HepG2 (cell line): ENCODE data around the gene INTU. TPM values are rescaled to one million over a fixed set of nuclear protein-coding genes. Genes with fewer than 3 reads are reported as not detected.

Source experiments
- AHR ChIP-seq: IDR thresholded peaks from 2 replicates; pipeline ENCODE4 v1.6.1; 2018; ENCODE audit warnings: missing genetic modification reagents, missing compliant biosample characterization
- CENPT ChIP-seq: sonication (generic); formaldehyde crosslinking; IDR thresholded peaks from 2 replicates; pipeline ENCODE4 v1.8.0; 2022; ENCODE audit warnings: low read depth, mild to moderate bottlenecking, moderate library complexity, missing genetic modification reagents
- DRAP1 ChIP-seq: IDR thresholded peaks from 2 replicates; pipeline ENCODE4 v1.6.1; 2016; ENCODE audit warnings: missing genetic modification reagents, missing compliant biosample characterization
- FOXA3 ChIP-seq: IDR thresholded peaks from 2 replicates; pipeline ENCODE4 v1.6.1; 2016; ENCODE audit warnings: missing genetic modification reagents, missing compliant biosample characterization
- FOXO4 ChIP-seq: sonication (generic); formaldehyde crosslinking; conservative IDR thresholded peaks from 2 replicates; pipeline ENCODE4 v1.8.1; 2023; ENCODE audit warnings: missing genetic modification reagents
- HIC2 ChIP-seq: sonication (generic); formaldehyde crosslinking; IDR thresholded peaks from 2 replicates; pipeline ENCODE4 v1.9.0; 2022; ENCODE audit warnings: low read depth, missing genetic modification reagents
- KLF12 ChIP-seq: sonication (generic); formaldehyde crosslinking; IDR thresholded peaks from 2 replicates; pipeline ENCODE4 v1.4.0; 2020; ENCODE audit warnings: missing genetic modification reagents, borderline replicate concordance
- LBX2 ChIP-seq: sonication (generic); formaldehyde crosslinking; IDR thresholded peaks from 2 replicates; pipeline ENCODE4 v1.5.0; 2020; ENCODE audit warnings: missing genetic modification reagents, mild to moderate bottlenecking, borderline replicate concordance
- MAZ ChIP-seq, 2 experiments: sonication (generic) in 1 of 2; formaldehyde crosslinking in 1 of 2; IDR thresholded peaks; 2 replicates each; pipeline versions ENCODE4 v1.5.0 to v1.6.1; 2012 to 2020; ENCODE audit warnings: low read depth in 2 of 2, mild to moderate bottlenecking in 2 of 2, borderline replicate concordance in 1 of 2, improper control_type of control experiment in 1 of 2, low read length in 1 of 2, missing genetic modification reagents in 1 of 2, moderate library complexity in 1 of 2
- SAFB2 ChIP-seq: sonication (generic); formaldehyde crosslinking; IDR thresholded peaks from 2 replicates; pipeline ENCODE4 v1.5.1; 2020; ENCODE audit warnings: missing genetic modification reagents, low read depth, mild to moderate bottlenecking, borderline replicate concordance
- TCF12 ChIP-seq, 2 experiments: fragments of 450-650 bp in 1 of 2; sonication (generic) in 1 of 2; formaldehyde crosslinking in 1 of 2; IDR thresholded peaks; 2 replicates each; pipeline versions ENCODE4 v1.6.1 to v1.8.0; 2017 to 2022; ENCODE audit warnings: antibody characterized with exemption in 1 of 2, mild to moderate bottlenecking in 1 of 2, missing genetic modification reagents in 1 of 2, moderate library complexity in 1 of 2
- TOPORS ChIP-seq: sonication (generic); formaldehyde crosslinking; IDR thresholded peaks from 2 replicates; pipeline ENCODE4 v1.8.0; 2023; ENCODE audit warnings: mild to moderate bottlenecking, missing genetic modification reagents
- YEATS2 ChIP-seq: sonication (generic); formaldehyde crosslinking; IDR thresholded peaks from 2 replicates; pipeline ENCODE4 v1.4.0; 2020; ENCODE audit warnings: missing genetic modification reagents, borderline replicate concordance
- ZBTB3 ChIP-seq: sonication (generic); formaldehyde crosslinking; IDR thresholded peaks from 2 replicates; pipeline ENCODE4 v1.4.0; 2020; ENCODE audit warnings: low read depth, mild to moderate bottlenecking, moderate library complexity, missing genetic modification reagents, borderline replicate concordance
- ZBTB7B ChIP-seq: sonication (generic); formaldehyde crosslinking; IDR thresholded peaks from 2 replicates; pipeline ENCODE4 v1.4.0; 2020; ENCODE audit warnings: missing genetic modification reagents
- ZMYM4 ChIP-seq: sonication (generic); formaldehyde crosslinking; IDR thresholded peaks from 2 replicates; pipeline ENCODE4 v1.8.1; 2023; ENCODE audit warnings: mild to moderate bottlenecking, missing genetic modification reagents
- ZNF136 ChIP-seq: sonication (generic); formaldehyde crosslinking; IDR thresholded peaks from 2 replicates; pipeline ENCODE4 v1.8.1; 2022; ENCODE audit warnings: low read depth, mild to moderate bottlenecking, moderate library complexity, missing genetic modification reagents
- ZNF24 ChIP-seq: fragments of 450-650 bp; IDR thresholded peaks from 2 replicates; pipeline ENCODE4 v1.6.1; 2017; ENCODE audit warnings: antibody characterized with exemption, mild to moderate bottlenecking
- ZNF34 ChIP-seq: sonication (generic); formaldehyde crosslinking; IDR thresholded peaks from 2 replicates; pipeline ENCODE4 v1.4.0; 2020; ENCODE audit warnings: mild to moderate bottlenecking, missing genetic modification reagents, borderline replicate concordance
- ZNF605 ChIP-seq: sonication (generic); formaldehyde crosslinking; IDR thresholded peaks from 2 replicates; pipeline ENCODE4 v1.8.0; 2022; ENCODE audit warnings: mild to moderate bottlenecking, missing genetic modification reagents
- ZNF670 ChIP-seq: sonication (generic); formaldehyde crosslinking; IDR thresholded peaks from 2 replicates; pipeline ENCODE4 v1.8.0; 2022; ENCODE audit warnings: mild to moderate bottlenecking, missing genetic modification reagents, borderline replicate concordance
- ZNF713 ChIP-seq: sonication (generic); formaldehyde crosslinking; IDR thresholded peaks from 2 replicates; pipeline ENCODE4 v1.4.0; 2020; ENCODE audit warnings: mild to moderate bottlenecking, missing genetic modification reagents
- ZSCAN30 ChIP-seq: sonication (generic); formaldehyde crosslinking; IDR thresholded peaks from 2 replicates; pipeline ENCODE4 v1.5.0; 2020; ENCODE audit warnings: mild to moderate bottlenecking, missing genetic modification reagents
- polyA plus RNA-seq, 8 experiments: library from polyadenylated mRNA; depleted of rRNA in 3 of 8; stranded (reverse) in 7 of 8; unstranded in 1 of 8; fragments of >200 nt; fragmentation: Illumina TruSeq in 4 of 8; extraction: Trizol in 4 of 8; gene quantifications; 2 replicates each; pipeline versions ENCODE4 v1.2.1 to v1.2.3, GENCODE V29; 2011 to 2016; ENCODE audit warnings: low read depth in 4 of 8, missing spikeins in 1 of 8, mixed read lengths in 1 of 8; ENCODE audit not compliant: insufficient read depth in 1 of 8
- total RNA-seq, 5 experiments: library from RNA; depleted of rRNA; stranded (reverse); fragments of >200 nt; fragmentation: Illumina TruSeq; extraction: Trizol; gene quantifications; 2 replicates each; pipeline ENCODE4 v1.2.3, GENCODE V29; 2016; ENCODE audit warnings: low read depth in 1 of 5

The INTU gene
- total and polyA plus RNA-seq, 2 of the 13 experiments (the other 11 are each of a cell fraction or from before 2014, with no cell fraction given), result 5.3 to 6.2 TPM

- TF ChIP-seq SAFB2 (CRISPR knock-in tag) (no peak), ZNF24 (no peak), ZBTB7B (CRISPR knock-in tag) (no peak), CENPT (CRISPR knock-in tag) (no peak), ZSCAN30 (CRISPR knock-in tag) (no peak), ZNF136 (0 out of 2 replicates have a peak, but pooled peaks have one; percentile 59), AHR (CRISPR knock-in tag) (0 out of 2 replicates have a peak, but pooled peaks have one; percentile 46), HIC2 (CRISPR knock-in tag) (no peak), ZMYM4 (CRISPR knock-in tag) (peak; percentile 94), TCF12 (IDR thresholded peaks at IDR 0.05) (no peak), TCF12 (CRISPR knock-in tag; IDR thresholded peaks at IDR 0.05) (no peak), KLF12 (CRISPR knock-in tag) (no peak), ZNF34 (CRISPR knock-in tag) (no peak), LBX2 (no peak), TOPORS (CRISPR knock-in tag) (no peak), FOXO4 (CRISPR knock-in tag) (no peak), DRAP1 (peak; percentile 22; the same call in 1 of the 2 replicates), MAZ (IDR thresholded peaks at IDR 0.05; ENCODE audit: borderline replicate concordance, low read depth, low read length) (no peak), MAZ (CRISPR knock-in tag; IDR thresholded peaks at IDR 0.05; ENCODE audit: low read depth) (no peak), ZNF670 (0 out of 2 replicates have a peak, but pooled peaks have one; percentile 48), YEATS2 (CRISPR knock-in tag) (0 out of 2 replicates have a peak, but pooled peaks have one; percentile 65), ZBTB3 (CRISPR knock-in tag) (no peak), FOXA3 (CRISPR knock-in tag) (peak; percentile 7; the same call in 1 of the 2 replicates), ZNF713 (CRISPR knock-in tag) (no peak), ZNF605 (CRISPR knock-in tag) (peak; percentile 73; the same call in 1 of the 2 replicates)
Measured at GRCh38 chr4:127632420-127633403, at the start of gene INTU (continued).
